Naive thymus-derived CD8-positive, alpha-beta T cell (primary cell): ENCODE results near the gene RASSF1. TPM values are rescaled to one million over a fixed set of nuclear protein-coding genes. Genes with fewer than 3 reads are reported as not detected.

Source experiments
- ATAC-seq, 2 donors: fragments of 150-1000 bp; cut with Tn5 transposase in 1 of 2; sonication (Bioruptor Pico), chemical (Tn5 transposase) in 1 of 2; 1 replicate in 1 of 2; 2 replicates in 1 of 2; pipeline ENCODE4 v1.10.0; 2021; ENCODE audit warnings: mild to moderate bottlenecking in 2 of 2, moderate library complexity in 2 of 2
- POLR2A ChIA-PET: fragments of 350-600 bp; sonication (Branson Sonifier 250); formaldehyde crosslinking; loops from one replicate; lab custom pipeline; 2021; ENCODE audit warnings: antibody characterized with exemption; lab: Charles Lee
- DNase-seq, 10 donors: peaks; one replicate each; pipeline versions ENCODE4 v3.0.0 to v3.0.0-alpha.2; 2020 to 2022
- H3K27ac Mint-ChIP-seq, 10 donors: one replicate each; pipeline ENCODE4 v1.8.0; 2020 to 2022; ENCODE audit warnings: mild to moderate bottlenecking in 10 of 10, mixed read lengths in 10 of 10, moderate library complexity in 4 of 10, inconsistent platforms in 1 of 10
- H3K27me3 Mint-ChIP-seq, 5 donors: one replicate each; pipeline ENCODE4 v1.8.0; 2021 to 2022; ENCODE audit warnings: mixed read lengths in 5 of 5
- H3K36me3 Mint-ChIP-seq, 3 donors: one replicate each; pipeline ENCODE4 v1.8.0; 2020 to 2022; ENCODE audit warnings: mixed read lengths in 3 of 3, mild to moderate bottlenecking in 2 of 3, inconsistent platforms in 1 of 3
- H3K4me1 Mint-ChIP-seq, 4 donors: one replicate each; pipeline ENCODE4 v1.8.0; 2021 to 2022; ENCODE audit warnings: mixed read lengths in 4 of 4
- H3K4me3 Mint-ChIP-seq, 10 donors: one replicate each; pipeline ENCODE4 v1.8.0; 2020 to 2022; ENCODE audit warnings: mild to moderate bottlenecking in 10 of 10, mixed read lengths in 10 of 10, moderate library complexity in 6 of 10, inconsistent platforms in 1 of 10
- H3K9me3 Mint-ChIP-seq, 9 donors: one replicate each; pipeline ENCODE4 v1.8.0; 2020 to 2022; ENCODE audit warnings: mixed read lengths in 9 of 9, mild to moderate bottlenecking in 3 of 9, inconsistent platforms in 1 of 9, moderate library complexity in 1 of 9
- polyA plus RNA-seq, 3 donors: library from polyadenylated mRNA; unstranded; fragments of 300-500 nt; fragmentation: Illumina TruSeq; gene quantifications; one replicate each; pipeline ENCODE4 v1.2.3, GENCODE V29; 2021
- total RNA-seq, 8 experiments: library from RNA in 2 of 8; stranded (reverse) in 2 of 8; gene quantifications; one replicate each; pipeline ENCODE4 v1.2.3 and lab custom pipeline; 2021 to 2026

Gene RASSF1
- total and polyA plus RNA-seq, 5 experiments from 2014 or later = 50.8 to 87.6 (median 68.1) TPM

GRCh38 chr3:50295553-50296431 is 44.8 kb downstream of the RASSF1 start:
- no peak for ATAC-seq
- Mint-ChIP-seq H3K9me3 (no peaks in the 10 kb centered on the region), H3K36me3 (peaks cover 0 to 7% (median 0%) of the 10 kb centered on the region in 3 donors), H3K4me3 (peak overlapping the region in 1 of 10 donors; percentile 20), H3K27me3 (no peaks in the 10 kb centered on the region), H3K4me1 (peaks cover 29 to 51% (median 47%) of the 10 kb centered on the region in 4 donors), H3K27ac (peak overlapping the region in 3 of 10 donors; percentile 61 to 86 (median 74))
- no peak for DNase-seq
- POLR2A ChIA-PET = interaction anchor here (0.9 to 1.2 kb wide), 2 partner anchors 26 to 55 kb away, joined by 4 to 5 read pairs; partner anchors contain the start of genes CYB561D2, HYAL2 and NPRL2

GRCh38 chr3:50294492-50295403 is 45.9 kb downstream of the RASSF1 start:
- Mint-ChIP-seq H3K27me3 (no peaks in the 10 kb centered on the region), H3K36me3 (peaks cover 0 to 7% (median 0%) of the 10 kb centered on the region in 3 donors), H3K27ac (peak overlapping the region in 1 of 10 donors; percentile 21), H3K4me1 (peaks cover 22 to 45% (median 39%) of the 10 kb centered on the region in 4 donors), H3K9me3 (no peaks in the 10 kb centered on the region), H3K4me3 (peak overlapping the region in 1 of 10 donors; percentile 42)
- DNase-seq = no peak
- ATAC-seq = no peak
- POLR2A ChIA-PET = interaction anchor here (0.6 to 3.8 kb wide), 3 partner anchors 42 to 56 kb away, joined by 4 to 26 read pairs (median 4); partner anchors contain the start of genes CYB561D2 and NPRL2

- H3K4me3 Mint-ChIP-seq = peak overlapping the region in 1 of 10 donors; percentile 42
Measured at GRCh38 chr3:50294089-50294488, 46.5 kb downstream of the RASSF1 start.

GRCh38 chr3:50293079-50293801 is 47.4 kb downstream of the RASSF1 start:
- no peak for ATAC-seq
- H3K9me3 Mint-ChIP-seq = no peaks in the 10 kb centered on the region

More at GRCh38 chr3:50294089-50294488, 46.5 kb downstream of the RASSF1 start:
- no peaks in the 10 kb centered on the region for H3K9me3 Mint-ChIP-seq
- no peak for ATAC-seq
- no peak for DNase-seq
- POLR2A ChIA-PET = interaction anchor here (3.8 kb wide), 1 partner anchor 43 kb away, joined by 26 read pairs; no protein-coding TSS in a partner anchor
- no peaks in the 10 kb centered on the region for H3K27me3 Mint-ChIP-seq
- H3K36me3 Mint-ChIP-seq = peaks cover 0 to 10% (median 0%) of the 10 kb centered on the region in 3 donors
- peaks cover 22 to 42% (median 33%) of the 10 kb centered on the region in 4 donors for H3K4me1 Mint-ChIP-seq
- H3K27ac Mint-ChIP-seq = peak overlapping the region in 1 of 10 donors; percentile 21

GRCh38 chr3:50292159-50293078 is 48.2 kb downstream of the RASSF1 start, which contains the start of gene IFRD2:
IFRD2 (minus strand) TSS chr3:50292429; CDS start chr3:50292274, 155 bp downstream.
- no peaks in the 10 kb centered on the region for H3K27me3 Mint-ChIP-seq
- H3K4me1 Mint-ChIP-seq = peaks cover 16 to 31% (median 18%) of the 10 kb centered on the region in 4 donors
- peak within 1 kb of the TSS; percentile 93 to 99 (median 98) for H3K27ac Mint-ChIP-seq
- POLR2A ChIA-PET = interaction anchor here (0.8 to 3.8 kb wide), 20 partner anchors 11 to 1763 kb away, joined by 3 to 26 read pairs (median 6); partner anchors contain the start of genes CYB561D2, GNAI2, HYAL1 and HYAL2
- DNase-seq (peak; percentile 87 to 97 (median 94)), ATAC-seq (peak; percentile 98 to 99)
- H3K9me3 Mint-ChIP-seq = no peaks in the 10 kb centered on the region
- peak within 1 kb of the TSS; percentile 82 to 95 (median 90) for H3K4me3 Mint-ChIP-seq
- H3K36me3 Mint-ChIP-seq = peaks cover 0 to 25% (median 0%) of the 10 kb centered on the region in 3 donors

More at GRCh38 chr3:50293079-50293801, 47.4 kb downstream of the RASSF1 start:
- POLR2A ChIA-PET = interaction anchor here (0.6 to 3.8 kb wide), 11 partner anchors 10 to 1092 kb away, joined by 3 to 26 read pairs (median 8); partner anchors contain the start of genes CYB561D2, HYAL1, HYAL2 and MANF
- H3K36me3 Mint-ChIP-seq = peaks cover 0 to 18% (median 0%) of the 10 kb centered on the region in 3 donors
- no peaks in the 10 kb centered on the region for H3K27me3 Mint-ChIP-seq
- no peak for DNase-seq
- peaks cover 19 to 39% (median 27%) of the 10 kb centered on the region in 4 donors for H3K4me1 Mint-ChIP-seq
- H3K27ac Mint-ChIP-seq = peak overlapping the region; percentile 43 to 99 (median 98)
- H3K4me3 Mint-ChIP-seq = peak overlapping the region in 9 of 10 donors; percentile 82 to 95 (median 91)

- Mint-ChIP-seq H3K27ac (peak overlapping the region in 2 of 10 donors; percentile 5 to 43), H3K9me3 (no peaks in the 10 kb centered on the region), H3K36me3 (peaks cover 0 to 22% (median 0%) of the 10 kb centered on the region in 3 donors), H3K4me3 (peak overlapping the region in 5 of 10 donors; percentile 8 to 68 (median 27)), H3K27me3 (no peaks in the 10 kb centered on the region), H3K4me1 (peaks cover 12 to 27% (median 18%) of the 10 kb centered on the region in 4 donors)
- no peak for ATAC-seq
- peak in 1 of 10 donors; percentile 15 for DNase-seq
- POLR2A ChIA-PET = interaction anchor here (1.0 to 1.3 kb wide), 2 partner anchors 9 to 47 kb away, joined by 3 to 4 read pairs; no protein-coding TSS in a partner anchor
Measured at GRCh38 chr3:50290161-50290641, 50.4 kb downstream of the RASSF1 start.

- H3K27ac Mint-ChIP-seq = peak overlapping the region in 2 of 10 donors; percentile 29 to 49
- H3K27me3 Mint-ChIP-seq = no peaks in the 10 kb centered on the region
- DNase-seq (no peak), ATAC-seq (no peak)
- peaks cover 0 to 22% (median 0%) of the 10 kb centered on the region in 3 donors for H3K36me3 Mint-ChIP-seq
- peak overlapping the region in 4 of 10 donors; percentile 10 to 67 (median 16) for H3K4me3 Mint-ChIP-seq
- H3K9me3 Mint-ChIP-seq = no peaks in the 10 kb centered on the region
- peaks cover 12 to 27% (median 18%) of the 10 kb centered on the region in 4 donors for H3K4me1 Mint-ChIP-seq
- POLR2A ChIA-PET = interaction anchor here (1.0 to 1.7 kb wide), 3 partner anchors 10 to 95 kb away, joined by 3 to 9 read pairs (median 3); partner anchors contain the start of genes HYAL3 and NAA80
Measured at GRCh38 chr3:50289130-50289529, 51.5 kb downstream of the RASSF1 start.

GRCh38 chr3:50288387-50289007 is 52.1 kb downstream of the RASSF1 start:
- Mint-ChIP-seq H3K36me3 (peaks cover 0 to 22% (median 0%) of the 10 kb centered on the region in 3 donors), H3K4me3 (peak overlapping the region in 1 of 10 donors; percentile 10), H3K27ac (peak overlapping the region in 2 of 10 donors; percentile 3 to 40), H3K4me1 (peaks cover 12 to 27% (median 18%) of the 10 kb centered on the region in 4 donors), H3K27me3 (no peaks in the 10 kb centered on the region), H3K9me3 (no peaks in the 10 kb centered on the region)
- ATAC-seq (no peak), DNase-seq (peak in 1 of 10 donors; percentile 15)
- POLR2A ChIA-PET = interaction anchor here (1.7 kb wide), 1 partner anchor 10 kb away, joined by 9 read pairs; the partner anchor contains the start of genes HYAL3 and NAA80

GRCh38 chr3:50287262-50287661 is 53.4 kb downstream of the RASSF1 start:
- H3K9me3 Mint-ChIP-seq = no peaks in the 10 kb centered on the region
- H3K4me3 Mint-ChIP-seq = no peak overlapping the region
- peaks cover 5 to 16% (median 9%) of the 10 kb centered on the region in 4 donors for H3K4me1 Mint-ChIP-seq
- H3K27ac Mint-ChIP-seq = peak overlapping the region in 1 of 10 donors; percentile 50
- DNase-seq = no peak
- no peaks in the 10 kb centered on the region for H3K27me3 Mint-ChIP-seq
- POLR2A ChIA-PET = interaction anchor here (0.7 to 0.9 kb wide), 2 partner anchors 12 to 41 kb away, joined by 3 to 4 read pairs; partner anchors contain the start of gene TUSC2
- H3K36me3 Mint-ChIP-seq = peaks cover 0 to 22% (median 0%) of the 10 kb centered on the region in 3 donors
- no peak for ATAC-seq
